B cell (primary cell): ENCODE data around the gene MXRA8.

Experiments
- EZH2 ChIP-seq: IDR thresholded peaks from 2 replicates; pipeline ENCODE4 v1.6.1; 2012; ENCODE audit warnings: borderline replicate concordance, low read depth, mild to moderate bottlenecking, moderate library complexity, low read length; ENCODE audit not compliant: insufficient read depth, poor library complexity, severe bottlenecking
- TF ChIP-seq, protein P1 (sequence below): fragments of 200-600 bp; IDR thresholded peaks from one replicate; pipeline ENCODE4 v1.8.0; 2022; ENCODE audit warnings: antibody characterized with exemption, mild to moderate bottlenecking

- TF ChIP-seq, protein P1, sequence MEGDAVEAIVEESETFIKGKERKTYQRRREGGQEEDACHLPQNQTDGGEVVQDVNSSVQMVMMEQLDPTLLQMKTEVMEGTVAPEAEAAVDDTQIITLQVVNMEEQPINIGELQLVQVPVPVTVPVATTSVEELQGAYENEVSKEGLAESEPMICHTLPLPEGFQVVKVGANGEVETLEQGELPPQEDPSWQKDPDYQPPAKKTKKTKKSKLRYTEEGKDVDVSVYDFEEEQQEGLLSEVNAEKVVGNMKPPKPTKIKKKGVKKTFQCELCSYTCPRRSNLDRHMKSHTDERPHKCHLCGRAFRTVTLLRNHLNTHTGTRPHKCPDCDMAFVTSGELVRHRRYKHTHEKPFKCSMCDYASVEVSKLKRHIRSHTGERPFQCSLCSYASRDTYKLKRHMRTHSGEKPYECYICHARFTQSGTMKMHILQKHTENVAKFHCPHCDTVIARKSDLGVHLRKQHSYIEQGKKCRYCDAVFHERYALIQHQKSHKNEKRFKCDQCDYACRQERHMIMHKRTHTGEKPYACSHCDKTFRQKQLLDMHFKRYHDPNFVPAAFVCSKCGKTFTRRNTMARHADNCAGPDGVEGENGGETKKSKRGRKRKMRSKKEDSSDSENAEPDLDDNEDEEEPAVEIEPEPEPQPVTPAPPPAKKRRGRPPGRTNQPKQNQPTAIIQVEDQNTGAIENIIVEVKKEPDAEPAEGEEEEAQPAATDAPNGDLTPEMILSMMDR: no peak
- no peak for TF ChIP-seq EZH2
These were observed 16.2 kb upstream of the MXRA8 start for GRCh38 chr1:1374589-1374928.
